A673 (cell line): ENCODE measurements around the gene RNF213. TPM values are rescaled to one million over a fixed set of nuclear protein-coding genes. Genes with fewer than 3 reads are reported as not detected.

Experiments
- BruUV-seq: library from RNA; stranded (reverse); fragments of 400-500 nt; replicated peaks from 2 replicates; lab custom pipeline; 2021; lab: Mats Ljungman, UMichigan
- CTCF ChIA-PET: fragments of 300-600 bp; sonication (Branson Sonifier 250); formaldehyde crosslinking; loops from one replicate; lab custom pipeline; 2022; ENCODE audit warnings: antibody characterized with exemption; lab: Charles Lee
- POLR2A ChIA-PET: fragments of 300-600 bp; sonication (Branson Sonifier 250); formaldehyde crosslinking; loops from one replicate; lab custom pipeline; 2022; ENCODE audit warnings: antibody characterized with exemption; ENCODE audit not compliant: low non-redundant PET; lab: Charles Lee
- DNase-seq: peaks from one replicate; pipeline ENCODE4 v3.0.0-alpha.2; 2015; ENCODE audit warnings: low spot score
- H3K27ac ChIP-seq: fragments of 200-600 bp; sonication (generic); 2 replicates; pipeline ENCODE4 v1.5.1; 2016; ENCODE audit warnings: mixed run types, low read depth, mild to moderate bottlenecking, mixed read lengths, antibody characterized with exemption, low read length; ENCODE audit not compliant: poor library complexity, severe bottlenecking
- H3K27me3 ChIP-seq: fragments of 200-600 bp; sonication (generic); replicated peaks from 2 replicates; pipeline ENCODE4 v1.6.1; 2017; ENCODE audit warnings: mixed run types, low read depth, mild to moderate bottlenecking, mixed read lengths, antibody characterized with exemption, low read length; ENCODE audit not compliant: insufficient read depth, poor library complexity
- H3K36me3 ChIP-seq: fragments of 200-600 bp; sonication (generic); 2 replicates; pipeline ENCODE4 v1.6.1; 2016; ENCODE audit warnings: mixed run types, mild to moderate bottlenecking, mixed read lengths, antibody characterized with exemption, low read length; ENCODE audit not compliant: insufficient read depth, poor library complexity, severe bottlenecking
- H3K4me1 ChIP-seq: fragments of 200-600 bp; sonication (generic); 2 replicates; pipeline ENCODE4 v1.6.1; 2017; ENCODE audit warnings: mixed run types, mild to moderate bottlenecking, mixed read lengths, antibody characterized with exemption, low read length; ENCODE audit not compliant: insufficient read depth, poor library complexity, severe bottlenecking
- H3K4me3 ChIP-seq: fragments of 200-600 bp; sonication (generic); 2 replicates; pipeline ENCODE4 v1.5.1; 2016; ENCODE audit warnings: low read depth, mixed run types, mild to moderate bottlenecking, mixed read lengths, low read length; ENCODE audit not compliant: poor library complexity, severe bottlenecking
- H3K9me3 ChIP-seq: fragments of 200-600 bp; sonication (generic); 2 replicates; pipeline ENCODE4 v1.6.1; 2016; ENCODE audit warnings: mixed run types, low read depth, mild to moderate bottlenecking, mixed read lengths, antibody characterized with exemption, low read length; ENCODE audit not compliant: poor library complexity, severe bottlenecking
- CTCF ChIP-seq: fragments of 300-800, 200-600 bp; sonication (generic); conservative IDR thresholded peaks from 2 replicates; pipeline ENCODE4 v1.5.1; 2017; ENCODE audit warnings: low read depth, mild to moderate bottlenecking, antibody characterized with exemption, low read length, moderate library complexity, mixed read lengths
- EZH2 ChIP-seq: fragments of 200-600 bp; sonication (generic); IDR thresholded peaks from 2 replicates; pipeline ENCODE4 v1.6.1; 2017; ENCODE audit warnings: borderline replicate concordance, low read depth, mild to moderate bottlenecking, mixed read lengths, antibody characterized with exemption, low read length; ENCODE audit not compliant: poor library complexity, severe bottlenecking
- intact Hi-C: fragments of 100-400 bp; cut with micrococcal nuclease; formaldehyde crosslinking; loops from one replicate; pipeline ENCODE4 v1.10.0; 2022; ENCODE audit not compliant: unreplicated experiment
- total RNA-seq: library from RNA; stranded (reverse); gene quantifications from 2 replicates; pipeline ENCODE4 v1.2.3, GENCODE V29; 2021

Gene RNF213
- total RNA-seq, 1 experiment from 2014 or later = 78.0 TPM

- intact Hi-C loops = no loop called here
- Histone ChIP-seq H3K36me3 (no peaks in the 10 kb centered on the region), H3K4me1 (no peaks in the 10 kb centered on the region), H3K27ac (no peak overlapping the region), H3K4me3 (no peak overlapping the region), H3K9me3 (peaks cover 11% of the 10 kb centered on the region), H3K27me3 (no peaks in the 10 kb centered on the region)
- DNase-seq = no peak
- BruUV-seq = no TSS peak
- CTCF ChIA-PET = no interaction called here
- POLR2A ChIA-PET = no interaction called here
- TF ChIP-seq EZH2 (no peak), CTCF (no peak)
Measured at GRCh38 chr17:80227666-80228065, 33.0 kb upstream of the RNF213 start.

- DNase-seq = no peak
- CTCF ChIA-PET = no interaction called here
- H3K4me3 ChIP-seq = no peak overlapping the region
- POLR2A ChIA-PET = no interaction called here
- intact Hi-C loops = no loop called here
- H3K27me3 ChIP-seq = no peaks in the 10 kb centered on the region
- TF ChIP-seq CTCF = no peak
- TF ChIP-seq EZH2 = no peak
- no peak overlapping the region for H3K27ac ChIP-seq
- peaks cover 17% of the 10 kb centered on the region for H3K9me3 ChIP-seq
- H3K4me1 ChIP-seq = no peaks in the 10 kb centered on the region
- BruUV-seq = no TSS peak
- no peaks in the 10 kb centered on the region for H3K36me3 ChIP-seq
Measured at GRCh38 chr17:80228477-80228876, 32.2 kb upstream of the RNF213 start.

DNA sequence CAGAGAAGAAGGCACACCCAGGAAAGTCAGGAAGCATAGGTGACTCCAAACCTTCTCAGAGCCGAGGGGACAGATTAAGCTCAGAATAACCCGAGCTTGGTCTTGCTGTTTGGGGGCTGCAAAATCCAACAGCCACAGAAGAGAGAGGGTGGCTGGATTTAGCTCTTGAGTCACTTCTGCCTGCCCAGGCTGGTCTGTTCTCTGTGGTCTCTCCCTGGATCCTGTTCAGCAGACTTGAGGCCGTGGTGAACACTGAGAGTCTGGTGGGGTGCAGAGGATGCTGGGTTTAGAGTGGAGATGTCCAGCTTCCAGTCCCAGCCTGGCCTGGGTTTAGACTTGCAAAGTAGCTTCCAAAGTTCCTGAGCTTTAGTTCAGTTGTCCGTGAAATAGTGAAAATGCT, 31.6 kb upstream of the RNF213 start:
- TF ChIP-seq CTCF = no peak
- TF ChIP-seq EZH2 = no peak
- ChIA-PET CTCF (no interaction called here), POLR2A (no interaction called here)
- intact Hi-C loops = no loop called here
- Histone ChIP-seq H3K36me3 (no peaks in the 10 kb centered on the region), H3K9me3 (peaks cover 20% of the 10 kb centered on the region), H3K4me3 (no peak overlapping the region), H3K27me3 (no peaks in the 10 kb centered on the region), H3K4me1 (no peaks in the 10 kb centered on the region), H3K27ac (no peak overlapping the region)
- no peak for DNase-seq
- BruUV-seq = no TSS peak
